ENCODE data around the gene CHTOP.

Gene CHTOP

GRCh38 chr1:153693466-153693865 lies 59.6 kb downstream of the CHTOP start:
- no peak for TF ChIP-seq CTCF (conservative IDR thresholded peaks at IDR 0.05; ENCODE audit: low read depth, low read length)
- H3K4me3 ChIP-seq (ENCODE audit: low read depth, low read length), result no peak overlapping the region

More at GRCh38 chr1:153693466-153693865, 59.6 kb downstream of the CHTOP start:
- no peak for DNase-seq (ENCODE audit: low read depth)
